CD4-positive, alpha-beta T cell treated with Interleukin-15 for 4 hours (primary cell): ENCODE measurements around the gene ASB4.

Source experiments
- DNase-seq: peaks from one replicate; pipeline ENCODE4 v3.0.0-alpha.2; 2020; ENCODE audit warnings: low spot score

Gene ASB4

GRCh38 chr7:95553939-95554338 lies 68.2 kb downstream of the ASB4 start:
- DNase-seq = no peak

DNA sequence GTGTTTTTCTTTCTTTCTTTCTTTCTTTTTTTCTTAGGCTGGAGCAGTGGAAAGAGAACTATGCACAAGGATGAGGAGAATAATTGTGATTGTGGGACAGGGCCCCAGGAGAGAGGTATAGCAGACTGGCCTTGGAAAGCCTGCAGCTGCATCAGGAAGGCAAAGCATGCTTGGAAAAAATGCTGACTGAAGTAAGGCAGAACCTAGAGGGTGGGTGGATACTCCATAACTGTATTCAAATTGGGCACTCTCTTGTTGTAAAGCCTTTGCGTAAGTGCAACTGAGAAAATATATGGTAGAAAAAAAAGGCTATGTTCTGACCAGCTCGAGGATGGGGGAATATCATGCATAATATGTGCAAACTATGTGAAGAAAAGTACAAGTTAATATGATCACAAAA lies 71.0 kb downstream of the ASB4 start:
- DNase-seq = no peak

- no peak for DNase-seq
These were observed 73.1 kb downstream of the ASB4 start for GRCh38 chr7:95558864-95559263.

DNA sequence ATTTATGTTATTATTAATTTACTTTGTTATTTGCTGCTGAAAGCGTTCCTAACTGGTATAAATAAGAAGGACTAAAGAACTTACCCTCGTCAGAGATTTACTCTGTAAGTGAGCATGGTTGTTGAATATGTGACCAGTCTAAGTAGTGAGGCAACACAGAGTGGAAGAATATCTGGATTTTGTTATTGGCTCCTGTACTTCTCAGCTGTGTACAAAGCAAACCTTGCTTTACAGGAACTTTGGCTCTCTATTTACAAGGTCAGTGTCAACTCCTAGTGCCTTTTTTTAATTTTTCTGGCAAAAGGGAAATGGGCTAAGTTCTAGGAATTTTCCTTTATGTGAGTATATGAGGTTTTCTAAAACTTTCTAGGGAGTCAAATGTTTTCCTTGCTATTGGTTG lies 74.9 kb downstream of the ASB4 start:
- DNase-seq = no peak

DNA sequence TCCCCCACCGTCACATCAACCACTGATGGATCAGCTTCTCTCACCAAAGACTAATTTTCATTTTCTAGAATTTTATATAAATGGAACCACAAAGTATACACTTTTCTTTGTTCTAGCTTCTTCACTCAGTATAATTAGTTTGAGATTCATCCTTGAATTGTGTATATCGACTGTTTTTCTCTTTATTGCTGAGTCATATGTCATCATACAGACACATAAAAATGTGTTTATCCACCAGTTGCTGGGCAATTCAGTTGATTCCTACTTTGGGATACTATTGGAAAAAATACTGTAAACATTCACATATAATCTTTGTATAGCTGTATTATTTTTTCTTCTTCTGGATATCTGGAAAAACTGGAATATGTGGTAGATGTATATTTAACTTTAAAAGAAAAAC lies 84.0 kb downstream of the ASB4 start:
- no peak for DNase-seq

GRCh38 chr7:95577137-95577536 lies 91.4 kb downstream of the ASB4 start:
- no peak for DNase-seq

DNA sequence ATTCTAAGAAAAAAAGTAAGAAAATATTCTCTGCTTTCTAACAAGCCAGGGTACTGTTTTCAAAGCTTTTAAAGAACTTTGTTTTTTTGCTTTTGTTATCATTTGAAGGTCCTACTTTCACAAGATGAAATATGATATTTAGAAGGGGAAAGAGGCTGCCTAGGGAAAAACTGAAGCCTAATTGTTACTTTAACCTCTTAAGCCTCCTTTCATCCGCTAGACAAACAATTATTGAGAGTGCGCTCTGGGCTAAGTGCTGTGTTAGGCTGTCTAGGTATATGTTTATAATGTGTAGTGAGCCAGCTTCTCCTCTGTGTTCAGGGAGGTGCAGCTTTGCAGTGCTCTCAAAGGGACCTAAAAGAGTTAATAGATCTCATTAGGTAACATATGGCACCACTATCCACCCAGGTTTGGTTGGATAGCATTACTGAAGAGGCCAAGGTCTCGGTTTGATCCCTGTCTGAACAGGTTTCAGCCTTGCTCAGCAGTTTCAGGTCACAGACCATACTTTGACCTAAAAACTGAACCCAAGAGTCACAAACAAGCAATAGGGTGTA lies 92.6 kb downstream of the ASB4 start:
- no peak for DNase-seq

- DNase-seq = no peak
These were observed 93.6 kb downstream of the ASB4 start for GRCh38 chr7:95579318-95579717.

- no peak for DNase-seq
These were observed 95.7 kb downstream of the ASB4 start for GRCh38 chr7:95581467-95581866.

DNA sequence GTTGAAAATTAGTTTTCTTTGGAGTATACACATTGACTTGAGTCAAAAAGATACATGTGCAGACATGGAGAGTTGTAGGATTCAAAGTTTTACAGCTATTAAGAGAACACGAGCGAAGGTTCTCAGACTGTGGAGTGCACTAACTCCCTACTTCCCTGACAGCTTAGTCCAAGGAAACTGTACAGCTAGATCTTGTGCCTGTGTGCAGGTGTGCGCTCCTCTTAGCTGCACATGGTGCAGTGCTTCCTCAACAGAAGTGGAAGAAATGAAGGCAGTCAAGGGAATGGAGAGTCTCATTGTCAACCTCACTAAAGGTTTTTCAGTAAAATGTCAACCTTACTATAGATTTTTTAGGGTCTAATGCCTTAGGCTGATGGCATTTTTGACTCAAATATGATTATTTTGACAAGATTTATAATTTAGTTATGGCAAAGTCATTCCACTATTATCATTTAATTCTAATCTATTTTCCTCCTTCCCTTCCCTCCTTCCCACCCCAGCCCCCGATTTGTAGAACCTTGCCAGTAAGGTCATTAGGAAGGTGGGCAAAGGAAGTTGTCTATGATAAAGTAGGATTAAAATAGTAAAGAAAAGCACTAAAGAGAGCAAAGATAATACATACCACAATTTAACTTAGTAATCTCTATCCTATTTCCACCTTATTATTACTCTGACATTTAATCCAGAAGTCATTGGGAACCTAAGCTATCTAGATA lies 97.0 kb downstream of the ASB4 start:
- no peak for DNase-seq

DNA sequence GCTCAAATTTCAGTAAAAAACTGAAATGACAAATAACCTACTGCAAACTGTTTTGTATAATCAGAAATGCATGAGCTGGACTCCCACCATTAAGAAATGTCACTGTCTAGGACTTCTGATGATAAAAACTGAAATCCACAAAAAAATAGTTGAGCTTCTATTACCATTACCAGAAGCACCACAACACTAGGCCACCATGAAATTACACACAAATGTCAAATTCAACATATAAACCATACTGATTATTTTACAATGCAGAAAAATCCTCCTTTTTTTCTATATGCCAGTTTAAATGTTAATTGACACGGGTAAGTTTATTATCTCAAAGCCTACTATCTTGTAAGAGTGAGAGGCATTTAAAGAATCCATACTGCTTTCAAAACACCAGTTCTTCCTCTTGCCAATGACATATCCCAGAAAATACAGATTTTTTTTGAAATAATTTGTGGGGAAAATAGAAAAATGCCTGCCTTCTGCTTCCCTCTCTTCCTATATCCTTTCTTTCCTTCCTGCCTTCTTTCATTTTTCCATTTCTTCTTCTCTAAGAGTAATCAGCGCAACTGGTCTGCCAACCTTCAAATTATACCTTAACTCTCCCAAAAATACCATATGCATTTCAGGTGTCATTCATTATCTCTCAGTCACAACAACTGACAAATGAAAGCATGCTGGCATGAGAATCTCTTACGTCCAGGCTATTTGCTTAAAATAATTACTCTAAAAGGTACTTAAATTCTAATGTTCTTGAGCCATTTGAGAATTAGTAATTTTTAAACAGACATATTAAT lies 98.3 kb downstream of the ASB4 start:
- no peak for DNase-seq

- no peak for DNase-seq
These were observed 99.2 kb downstream of the ASB4 start for GRCh38 chr7:95584769-95585425.

GRCh38 chr7:95585426-95585789 lies 99.7 kb downstream of the ASB4 start:
- DNase-seq = no peak

GRCh38 chr7:95586951-95587301 lies 101.2 kb downstream of the ASB4 start:
- DNase-seq = no peak

DNA sequence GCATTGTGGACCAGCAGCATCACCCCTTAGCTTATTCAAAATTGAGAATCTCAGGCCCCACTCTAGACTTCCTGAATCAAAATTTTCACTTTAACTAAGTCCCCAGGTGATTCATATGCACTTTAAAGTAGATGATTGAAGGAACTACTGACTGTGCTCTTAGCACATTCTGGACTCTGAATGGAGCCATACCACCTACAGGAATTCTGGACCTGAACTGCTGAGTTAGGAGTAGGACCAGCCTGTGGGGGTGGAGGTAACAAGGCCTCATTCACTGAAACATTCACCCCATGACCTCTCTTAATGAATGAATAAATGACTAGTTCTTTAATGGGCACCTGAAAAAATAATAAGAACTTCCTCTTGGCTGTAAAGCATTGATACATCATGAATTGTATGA lies 103.3 kb downstream of the ASB4 start:
- no peak for DNase-seq

- DNase-seq = no peak
These were observed 104.0 kb downstream of the ASB4 start for GRCh38 chr7:95589766-95590165.
